Neural progenitor cell (in vitro differentiated cells): ENCODE measurements around the gene SUN1.

Source experiments
- CTCF ChIP-seq: fragments of 200-600 bp; sonication (generic); IDR thresholded peaks from 2 replicates; pipeline ENCODE4 v1.5.1; 2017; ENCODE audit warnings: antibody characterized with exemption, mild to moderate bottlenecking
- EZH2 ChIP-seq: fragments of 200-600 bp; sonication (generic); IDR thresholded peaks from 2 replicates; pipeline ENCODE4 v1.6.1; 2017; ENCODE audit warnings: antibody characterized with exemption, mild to moderate bottlenecking, moderate library complexity
- EZH2phosphoT487 ChIP-seq: fragments of 200-600 bp; sonication (generic); IDR thresholded peaks from 2 replicates; pipeline ENCODE4 v1.6.1; 2017; ENCODE audit warnings: antibody characterized with exemption

GRCh38 chr7:921581-922333 lies 89.5 kb downstream of the SUN1 start:
- TF ChIP-seq EZH2phosphoT487 (no peak), CTCF (no peak), EZH2 (no peak)
